MCF 10A (cell line): ENCODE measurements around the gene BRD1. TPM values are rescaled to one million over a fixed set of nuclear protein-coding genes. Genes with fewer than 3 reads are reported as not detected.

Experiments
- BruUV-seq: library from RNA; stranded (reverse); fragments of 400-500 nt; replicated peaks from 2 replicates; lab custom pipeline; 2021; lab: Mats Ljungman, UMichigan
- CTCF ChIA-PET: fragments of 300-600 bp; sonication (Branson Sonifier 250); formaldehyde crosslinking; extraction: SDS; loops from one replicate; lab custom pipeline; 2021; ENCODE audit warnings: antibody characterized with exemption, inconsistent platforms; lab: Yijun Ruan, JAX
- POLR2A ChIA-PET: fragments of 300-600, 350-650 bp; sonication (Branson Sonifier 250); formaldehyde crosslinking; extraction: SDS; loops from one replicate; lab custom pipeline; 2020; ENCODE audit warnings: antibody characterized with exemption, inconsistent platforms; lab: Yijun Ruan, JAX
- DNase-seq: peaks from one replicate; pipeline ENCODE4 v3.0.0-alpha.2; 2018; ENCODE audit not compliant: unreplicated experiment
- H3K27ac Mint-ChIP-seq: one replicate; pipeline ENCODE4 v1.8.0; 2022; ENCODE audit warnings: mild to moderate bottlenecking, low read depth, mixed read lengths; ENCODE audit not compliant: unreplicated experiment
- H3K27me3 Mint-ChIP-seq: one replicate; pipeline ENCODE4 v1.8.0; 2022; ENCODE audit warnings: mixed read lengths; ENCODE audit not compliant: insufficient read depth, unreplicated experiment
- H3K36me3 Mint-ChIP-seq: one replicate; pipeline ENCODE4 v1.8.0; 2022; ENCODE audit warnings: mild to moderate bottlenecking, moderate library complexity, mixed read lengths; ENCODE audit not compliant: insufficient read depth, unreplicated experiment
- H3K4me1 Mint-ChIP-seq: one replicate; pipeline ENCODE4 v1.8.0; 2022; ENCODE audit warnings: mixed read lengths; ENCODE audit not compliant: insufficient read depth, unreplicated experiment
- H3K4me3 Mint-ChIP-seq: one replicate; pipeline ENCODE4 v1.8.0; 2022; ENCODE audit warnings: mild to moderate bottlenecking, moderate library complexity, mixed read lengths; ENCODE audit not compliant: unreplicated experiment
- H3K9me3 Mint-ChIP-seq: one replicate; pipeline ENCODE4 v1.8.0; 2022; ENCODE audit warnings: mixed read lengths; ENCODE audit not compliant: unreplicated experiment
- CTCF ChIP-seq: fragments of 200-600 bp; IDR thresholded peaks from one replicate; pipeline ENCODE4 v1.8.0; 2022; ENCODE audit warnings: antibody characterized with exemption, mild to moderate bottlenecking; ENCODE audit not compliant: unreplicated experiment
- intact Hi-C: fragments of 100-400 bp; cut with micrococcal nuclease; formaldehyde crosslinking; loops from 2 replicates; pipeline ENCODE4 v1.14.1; 2022
- total RNA-seq: library from RNA; stranded (reverse); gene quantifications from 2 replicates; pipeline ENCODE4 v1.2.3, GENCODE V29; 2022

Gene BRD1
- total RNA-seq, 1 experiment from 2014 or later, result 48.1 TPM

- intact Hi-C loops, result no loop called here
- no peak for TF ChIP-seq CTCF
- no peak overlapping the region for H3K27ac Mint-ChIP-seq
- peaks cover 13% of the 10 kb centered on the region for H3K4me1 Mint-ChIP-seq
- no TSS peak for BruUV-seq
- CTCF ChIA-PET, result no interaction called here
- no peak for DNase-seq
- no peak overlapping the region for H3K4me3 Mint-ChIP-seq
- no peaks in the 10 kb centered on the region for H3K27me3 Mint-ChIP-seq
- peaks cover 54% of the 10 kb centered on the region for H3K36me3 Mint-ChIP-seq
- no peaks in the 10 kb centered on the region for H3K9me3 Mint-ChIP-seq
- POLR2A ChIA-PET, result no interaction called here
These were observed 20.5 kb downstream of the BRD1 start for GRCh38 chr22:49807129-49807528.

- no TSS peak for BruUV-seq
- Mint-ChIP-seq H3K27ac (peak overlapping the region; percentile 54), H3K9me3 (no peaks in the 10 kb centered on the region), H3K4me3 (no peak overlapping the region), H3K27me3 (no peaks in the 10 kb centered on the region), H3K36me3 (peaks cover 62% of the 10 kb centered on the region), H3K4me1 (no peaks in the 10 kb centered on the region)
- intact Hi-C loops, result no loop called here
- ChIA-PET CTCF (no interaction called here), POLR2A (no interaction called here)
- no peak for TF ChIP-seq CTCF
- no peak for DNase-seq
These were observed 23.8 kb downstream of the BRD1 start for GRCh38 chr22:49803737-49804375.

DNA sequence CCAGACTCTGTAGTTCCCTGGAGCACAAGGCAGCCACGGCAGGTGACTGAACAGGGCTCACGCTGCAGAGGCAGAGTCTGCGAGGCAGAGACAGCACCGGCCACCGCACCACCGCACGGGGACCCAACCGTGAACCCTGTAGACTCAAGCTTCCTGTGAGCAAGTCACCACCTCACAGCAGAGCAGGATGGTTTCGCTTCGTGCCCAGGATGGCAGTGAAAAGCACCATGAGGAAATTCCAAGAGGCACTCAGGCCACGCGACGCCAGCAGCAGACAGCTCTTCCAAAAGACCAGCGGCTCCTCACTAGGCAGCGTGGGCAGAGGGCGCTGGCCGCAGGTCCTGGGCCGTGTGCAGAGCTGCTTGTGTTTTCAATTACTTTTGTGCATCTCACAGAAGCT, 24.5 kb downstream of the BRD1 start:
- DNase-seq, result no peak
- Mint-ChIP-seq H3K4me1 (no peaks in the 10 kb centered on the region), H3K27ac (no peak overlapping the region), H3K4me3 (no peak overlapping the region), H3K27me3 (no peaks in the 10 kb centered on the region), H3K9me3 (no peaks in the 10 kb centered on the region), H3K36me3 (peaks cover 64% of the 10 kb centered on the region)
- intact Hi-C loops, result no loop called here
- no peak for TF ChIP-seq CTCF
- BruUV-seq, result no TSS peak
- CTCF ChIA-PET, result no interaction called here
- POLR2A ChIA-PET, result no interaction called here

- TF ChIP-seq CTCF, result no peak
- H3K36me3 Mint-ChIP-seq, result peaks cover 71% of the 10 kb centered on the region
- DNase-seq, result no peak
- no peaks in the 10 kb centered on the region for H3K4me1 Mint-ChIP-seq
- no peaks in the 10 kb centered on the region for H3K27me3 Mint-ChIP-seq
- intact Hi-C loops, result no loop called here
- ChIA-PET CTCF (interaction anchor here (0.6 kb wide), 1 partner anchor 344 kb away, joined by 3 read pairs; no protein-coding TSS in a partner anchor), POLR2A (interaction anchor here (0.7 kb wide), 1 partner anchor 91 kb away, joined by 3 read pairs; no protein-coding TSS in a partner anchor)
- no peak overlapping the region for H3K27ac Mint-ChIP-seq
- BruUV-seq, result no TSS peak
- H3K4me3 Mint-ChIP-seq, result no peak overlapping the region
- no peaks in the 10 kb centered on the region for H3K9me3 Mint-ChIP-seq
These were observed 26.1 kb downstream of the BRD1 start for GRCh38 chr22:49801391-49802060.
